Ovary (tissue), 3 donors: ENCODE measurements around the gene VASH2.

ENCODE experiments used
- CTCF ChIP-seq, 3 donors: fragments of 450-650 bp in 2 of 3; fragments of 200-600 bp in 1 of 3; IDR thresholded peaks; one replicate each; pipeline versions ENCODE4 v1.5.1 to v1.8.0; 2016 to 2022; ENCODE audit warnings: antibody characterized with exemption in 3 of 3, mild to moderate bottlenecking in 1 of 3
- POLR2A ChIP-seq: fragments of 450-650 bp; IDR thresholded peaks from one replicate; pipeline ENCODE4 v1.6.1; 2017; ENCODE audit warnings: antibody characterized with exemption, mild to moderate bottlenecking, moderate library complexity
- donor health status: DM: no; HTN: no; CAD: no.

GRCh38 chr1:212945056-212945455 is 5.3 kb upstream of the VASH2 start:
- no peak for TF ChIP-seq CTCF (IDR thresholded peaks at IDR 0.05)
- no peak for TF ChIP-seq POLR2A
